ENCODE measurements around the gene TPK1. TPM values are rescaled to one million over a fixed set of nuclear protein-coding genes. Genes with fewer than 3 reads are reported as not detected.

Gene TPK1
- 3.5 and 6.2 TPM in 2 replicates for polyA plus RNA-seq
- polyA minus RNA-seq: 9.8 and 11.2 TPM in 2 replicates

- Histone ChIP-seq H3K4me2 (ENCODE audit: low read length) (peak within 1 kb of the TSS; percentile 54), H3K27ac (ENCODE audit: low read length) (peak within 1 kb of the TSS; percentile 91), H3K79me2 (replicated peaks; ENCODE audit: insufficient read depth, low read length) (no peaks in the 10 kb centered on the region), H3K9me2 (ENCODE audit: insufficient read depth, low read length) (no peaks in the 10 kb centered on the region), H3K27me3 (ENCODE audit: insufficient read depth, low read depth, low read length) (no peaks in the 10 kb centered on the region), H2AFZ (ENCODE audit: low read depth, low read length) (peak within 1 kb of the TSS; percentile 94), H3F3A (ENCODE audit: insufficient read depth, low read length, poor library complexity, severe bottlenecking) (peaks cover 7% of the 10 kb centered on the region), H3K36me3 (ENCODE audit: insufficient read depth, low read length) (no peaks in the 10 kb centered on the region), H4K20me1 (ENCODE audit: insufficient read depth) (no peaks in the 10 kb centered on the region), H3K9me3 (ENCODE audit: low read length) (no peaks in the 10 kb centered on the region), H3K9ac (ENCODE audit: low read length) (peak within 1 kb of the TSS; percentile 83), H3K4me3 (ENCODE audit: low read length) (peak within 1 kb of the TSS; percentile 83)
- no peak for TF ChIP-seq EZH2 (IDR thresholded peaks at IDR 0.05; ENCODE audit: borderline replicate concordance, insufficient read depth, low read length, poor library complexity, severe bottlenecking)
- TF ChIP-seq RAD21 (conservative IDR thresholded peaks at IDR 0.05): peak; percentile 41
- no peak for TF ChIP-seq EP300 (conservative IDR thresholded peaks at IDR 0.05; ENCODE audit: poor library complexity, severe bottlenecking)
- TF ChIP-seq, protein P1, sequence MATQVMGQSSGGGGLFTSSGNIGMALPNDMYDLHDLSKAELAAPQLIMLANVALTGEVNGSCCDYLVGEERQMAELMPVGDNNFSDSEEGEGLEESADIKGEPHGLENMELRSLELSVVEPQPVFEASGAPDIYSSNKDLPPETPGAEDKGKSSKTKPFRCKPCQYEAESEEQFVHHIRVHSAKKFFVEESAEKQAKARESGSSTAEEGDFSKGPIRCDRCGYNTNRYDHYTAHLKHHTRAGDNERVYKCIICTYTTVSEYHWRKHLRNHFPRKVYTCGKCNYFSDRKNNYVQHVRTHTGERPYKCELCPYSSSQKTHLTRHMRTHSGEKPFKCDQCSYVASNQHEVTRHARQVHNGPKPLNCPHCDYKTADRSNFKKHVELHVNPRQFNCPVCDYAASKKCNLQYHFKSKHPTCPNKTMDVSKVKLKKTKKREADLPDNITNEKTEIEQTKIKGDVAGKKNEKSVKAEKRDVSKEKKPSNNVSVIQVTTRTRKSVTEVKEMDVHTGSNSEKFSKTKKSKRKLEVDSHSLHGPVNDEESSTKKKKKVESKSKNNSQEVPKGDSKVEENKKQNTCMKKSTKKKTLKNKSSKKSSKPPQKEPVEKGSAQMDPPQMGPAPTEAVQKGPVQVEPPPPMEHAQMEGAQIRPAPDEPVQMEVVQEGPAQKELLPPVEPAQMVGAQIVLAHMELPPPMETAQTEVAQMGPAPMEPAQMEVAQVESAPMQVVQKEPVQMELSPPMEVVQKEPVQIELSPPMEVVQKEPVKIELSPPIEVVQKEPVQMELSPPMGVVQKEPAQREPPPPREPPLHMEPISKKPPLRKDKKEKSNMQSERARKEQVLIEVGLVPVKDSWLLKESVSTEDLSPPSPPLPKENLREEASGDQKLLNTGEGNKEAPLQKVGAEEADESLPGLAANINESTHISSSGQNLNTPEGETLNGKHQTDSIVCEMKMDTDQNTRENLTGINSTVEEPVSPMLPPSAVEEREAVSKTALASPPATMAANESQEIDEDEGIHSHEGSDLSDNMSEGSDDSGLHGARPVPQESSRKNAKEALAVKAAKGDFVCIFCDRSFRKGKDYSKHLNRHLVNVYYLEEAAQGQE (IDR thresholded peaks at IDR 0.05; ENCODE audit: borderline replicate concordance): peak; percentile 43
- peak; percentile 31 for TF ChIP-seq CTCF (IDR thresholded peaks at IDR 0.05; ENCODE audit: poor library complexity, severe bottlenecking)
- TF ChIP-seq SMC3 (conservative IDR thresholded peaks at IDR 0.05; ENCODE audit: poor library complexity): peak; percentile 31
- peak; percentile 55 for TF ChIP-seq MXI1 (conservative IDR thresholded peaks at IDR 0.05; ENCODE audit: poor library complexity, severe bottlenecking)
- TF ChIP-seq TAF1 (IDR thresholded peaks at IDR 0.05; ENCODE audit: low read depth): peak; percentile 87
- peak; percentile 80 for TF ChIP-seq POLR2AphosphoS5 (IDR thresholded peaks at IDR 0.05)
Observed at GRCh38 chr7:144835652-144836544, at the start of gene TPK1. TSS of gene TPK1 (minus strand) at chr7:144836053. CDS start at chr7:144835602, 451 bp downstream.

DNA sequence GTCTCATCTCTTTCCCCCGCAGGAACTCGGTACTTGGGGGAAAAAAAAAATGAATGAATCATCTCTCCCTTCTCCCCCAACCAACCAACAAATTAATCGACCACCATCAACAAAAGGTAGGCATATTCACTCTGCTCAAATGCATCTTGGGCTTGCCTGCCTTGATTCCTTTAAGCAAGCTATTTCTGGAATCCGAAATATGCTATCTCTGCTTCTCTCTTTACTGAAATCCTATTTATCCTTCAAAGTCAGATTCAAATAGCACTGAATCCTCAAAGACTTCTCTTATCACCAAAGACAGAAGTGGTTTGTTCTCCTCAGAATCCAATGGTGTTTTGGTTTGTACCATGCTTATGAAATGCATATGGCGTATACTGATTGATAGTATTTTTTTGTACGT is 49.6 kb upstream of the TPK1 start:
- Histone ChIP-seq H3K4me3 (ENCODE audit: low read length) (no peak overlapping the region), H3F3A (ENCODE audit: insufficient read depth, low read length, poor library complexity, severe bottlenecking) (no peaks in the 10 kb centered on the region), H3K36me3 (ENCODE audit: insufficient read depth, low read length) (no peaks in the 10 kb centered on the region), H3K4me2 (ENCODE audit: low read length) (no peak overlapping the region), H4K20me1 (ENCODE audit: insufficient read depth) (no peaks in the 10 kb centered on the region), H3K79me2 (replicated peaks; ENCODE audit: insufficient read depth, low read length) (no peaks in the 10 kb centered on the region), H3K9ac (ENCODE audit: low read length) (no peak overlapping the region), H3K27ac (ENCODE audit: low read length) (no peak overlapping the region), H2AFZ (ENCODE audit: low read depth, low read length) (no peak overlapping the region), H3K27me3 (ENCODE audit: insufficient read depth, low read depth, low read length) (no peaks in the 10 kb centered on the region), H3K9me2 (ENCODE audit: insufficient read depth, low read length) (no peaks in the 10 kb centered on the region), H3K9me3 (ENCODE audit: low read length) (no peaks in the 10 kb centered on the region)
- TF ChIP-seq EZH2 (IDR thresholded peaks at IDR 0.05; ENCODE audit: borderline replicate concordance, insufficient read depth, low read length, poor library complexity, severe bottlenecking) (no peak), POLR2AphosphoS5 (IDR thresholded peaks at IDR 0.05) (no peak), RAD21 (conservative IDR thresholded peaks at IDR 0.05) (no peak)
